WI38 (cell line): ENCODE measurements around the gene RIMBP2.

Experiments
- H3K4me3 ChIP-seq: 2 replicates; pipeline ENCODE4 v1.5.1; 2011; ENCODE audit warnings: low read depth, mild to moderate bottlenecking, control low read depth, low read length
- CTCF ChIP-seq: IDR thresholded peaks from 2 replicates; pipeline ENCODE4 v1.5.1; 2012; ENCODE audit warnings: low read depth, mild to moderate bottlenecking, control low read depth, low read length

Gene RIMBP2

GRCh38 chr12:130504110-130504839 is 211.8 kb downstream of the RIMBP2 start:
- TF ChIP-seq CTCF: no peak
- no peak overlapping the region for H3K4me3 ChIP-seq

GRCh38 chr12:130501821-130502220 is 214.3 kb downstream of the RIMBP2 start:
- no peak overlapping the region for H3K4me3 ChIP-seq
- no peak for TF ChIP-seq CTCF

- no peak overlapping the region for H3K4me3 ChIP-seq
- no peak for TF ChIP-seq CTCF
These were observed 215.2 kb downstream of the RIMBP2 start for GRCh38 chr12:130500835-130501330.

GRCh38 chr12:130499474-130499873 is 216.6 kb downstream of the RIMBP2 start:
- no peak overlapping the region for H3K4me3 ChIP-seq

GRCh38 chr12:130498589-130499385 is 217.3 kb downstream of the RIMBP2 start:
- TF ChIP-seq CTCF: no peak
- H3K4me3 ChIP-seq: no peak overlapping the region

More at GRCh38 chr12:130499474-130499873, 216.6 kb downstream of the RIMBP2 start:
- no peak for TF ChIP-seq CTCF

- no peak overlapping the region for H3K4me3 ChIP-seq
- no peak for TF ChIP-seq CTCF
These were observed 218.1 kb downstream of the RIMBP2 start for GRCh38 chr12:130497991-130498390.

- TF ChIP-seq CTCF: no peak
- H3K4me3 ChIP-seq: no peak overlapping the region
These were observed 218.8 kb downstream of the RIMBP2 start for GRCh38 chr12:130497321-130497720.
